B cell (primary cell): ENCODE data around the gene PCDH1. TPM values are rescaled to one million over a fixed set of nuclear protein-coding genes. Genes with fewer than 3 reads are reported as not detected.

ENCODE experiments used
- ATAC-seq: fragments of 200-7000 bp; cut with Tn5 transposase; one replicate; pipeline ENCODE4 v1.10.0; 2021; ENCODE audit warnings: low read depth, mild to moderate bottlenecking, moderate number of reproducible peaks, moderate library complexity
- CTCF ChIA-PET: fragments of 350-600 bp; sonication (Branson Sonifier 250); formaldehyde crosslinking; loops from one replicate; lab custom pipeline; 2021; ENCODE audit warnings: antibody characterized with exemption, inconsistent platforms; lab: Charles Lee
- POLR2A ChIA-PET: fragments of 350-600 bp; sonication (Branson Sonifier 250); formaldehyde crosslinking; loops from one replicate; lab custom pipeline; 2021; ENCODE audit warnings: antibody characterized with exemption; lab: Charles Lee
- DNase-seq: peaks from one replicate; pipeline ENCODE4 v3.0.0; 2013
- H2AFZ ChIP-seq: 2 replicates; pipeline ENCODE4 v1.6.1; 2012; ENCODE audit warnings: mild to moderate bottlenecking, low read depth, low read length; ENCODE audit not compliant: insufficient read depth, poor library complexity, severe bottlenecking
- H3K27ac ChIP-seq, 2 donors: 1 replicate in 1 of 2; 2 replicates in 1 of 2; pipeline ENCODE4 v1.5.1; 2012 to 2013; ENCODE audit warnings: low read length in 2 of 2, mild to moderate bottlenecking in 2 of 2, moderate library complexity in 1 of 2
- H3K27me3 ChIP-seq, 4 experiments: fragments of 200-600 bp in 1 of 4; sonication (generic) in 1 of 4; replicated peaks in 1 of 4; 1 replicate in 2 of 4; 2 replicates in 2 of 4; pipeline versions ENCODE4 v1.6.1 to v1.7.0; 2013 to 2016; ENCODE audit warnings: low read length in 3 of 4, mild to moderate bottlenecking in 2 of 4, mixed read lengths in 1 of 4, moderate library complexity in 1 of 4; ENCODE audit not compliant: insufficient read depth in 4 of 4, control insufficient read depth in 3 of 4; ENCODE audit errors: control extremely low read depth in 1 of 4
- H3K36me3 ChIP-seq, 2 experiments: replicated peaks in 1 of 2; 1 replicate in 1 of 2; 2 replicates in 1 of 2; pipeline versions ENCODE4 v1.6.1 to v1.7.1; 2013; ENCODE audit warnings: low read length in 1 of 2; ENCODE audit not compliant: insufficient read depth in 2 of 2, control insufficient read depth in 1 of 2; ENCODE audit errors: control extremely low read depth in 1 of 2, extremely low read depth in 1 of 2
- H3K4me1 ChIP-seq, 2 donors: fragments of 200-600 bp in 1 of 2; sonication (generic) in 1 of 2; 1 replicate in 1 of 2; 2 replicates in 1 of 2; pipeline versions ENCODE4 v1.5.1 to v1.6.1; 2013 to 2017; ENCODE audit warnings: low read length in 2 of 2; ENCODE audit not compliant: control insufficient read depth in 2 of 2, insufficient read depth in 2 of 2
- H3K4me2 ChIP-seq: replicated peaks from 2 replicates; pipeline ENCODE3; 2012; ENCODE audit warnings: mild to moderate bottlenecking, low read depth, low read length; ENCODE audit not compliant: poor library complexity, severe bottlenecking
- H3K4me3 ChIP-seq, 5 experiments: fragments of 200-600 bp in 1 of 5; sonication (generic) in 1 of 5; 1 replicate in 3 of 5; 2 replicates in 2 of 5; pipeline versions ENCODE4 v1.5.1 to v1.7.0; 2011 to 2016; ENCODE audit warnings: low read length in 4 of 5, mild to moderate bottlenecking in 4 of 5, low read depth in 2 of 5, control low read depth in 1 of 5, moderate library complexity in 1 of 5; ENCODE audit not compliant: insufficient read depth in 1 of 5; ENCODE audit errors: control extremely low read depth in 1 of 5, extremely low read depth in 1 of 5
- H3K79me2 ChIP-seq: fragments of 200-600 bp; sonication (generic); one replicate; pipeline ENCODE4 v1.6.0; 2016; ENCODE audit warnings: low read length; ENCODE audit not compliant: control insufficient read depth, insufficient read depth
- H3K9ac ChIP-seq: fragments of 200-600 bp; sonication (generic); 2 replicates; pipeline ENCODE4 v1.6.1; 2017; ENCODE audit warnings: mild to moderate bottlenecking, low read length, moderate library complexity
- H3K9me3 ChIP-seq, 3 donors: one replicate each; pipeline versions ENCODE4 v1.6.1 to v1.7.1; 2013; ENCODE audit warnings: low read length in 2 of 3; ENCODE audit not compliant: control insufficient read depth in 2 of 3, insufficient read depth in 1 of 3; ENCODE audit errors: control extremely low read depth in 1 of 3
- H4K20me1 ChIP-seq: 2 replicates; pipeline ENCODE4 v1.6.0; 2012; ENCODE audit warnings: mild to moderate bottlenecking, low read length; ENCODE audit not compliant: insufficient read depth, control insufficient read depth, poor library complexity, severe bottlenecking
- H3K27ac Mint-ChIP-seq: one replicate; pipeline ENCODE4 v1.8.0; 2021; ENCODE audit warnings: mixed read lengths
- H3K27me3 Mint-ChIP-seq: one replicate; pipeline ENCODE4 v1.8.0; 2021; ENCODE audit warnings: mixed read lengths
- H3K4me1 Mint-ChIP-seq: one replicate; pipeline ENCODE4 v1.8.0; 2021; ENCODE audit warnings: mixed read lengths
- H3K4me3 Mint-ChIP-seq: one replicate; pipeline ENCODE4 v1.8.0; 2021; ENCODE audit warnings: mixed read lengths
- H3K9me3 Mint-ChIP-seq: one replicate; pipeline ENCODE4 v1.8.0; 2022; ENCODE audit warnings: mixed read lengths; ENCODE audit not compliant: insufficient read depth
- EZH2 ChIP-seq: IDR thresholded peaks from 2 replicates; pipeline ENCODE4 v1.6.1; 2012; ENCODE audit warnings: borderline replicate concordance, low read depth, mild to moderate bottlenecking, moderate library complexity, low read length; ENCODE audit not compliant: insufficient read depth, poor library complexity, severe bottlenecking
- WGBS: methylation state at CpG from one replicate; pipeline ENCODE4 v1.1.5; 2013; ENCODE audit warnings: missing lambda C conversion rate; ENCODE audit not compliant: insufficient coverage; 5-methylcytosine and 5-hydroxymethylcytosine counted together
- intact Hi-C: fragments of 100-400 bp; cut with micrococcal nuclease; formaldehyde crosslinking; loops from one replicate; pipeline ENCODE4 v1.10.0; 2022
- polyA plus RNA-seq: library from polyadenylated mRNA; depleted of rRNA; stranded (reverse); fragments of >200 nt; gene quantifications from 2 replicates; pipeline ENCODE4 v1.2.3, GENCODE V29; 2012
- total RNA-seq, 2 donors: library from RNA; stranded (reverse); fragments of 120-200 nt in 1 of 2; gene quantifications; 1 replicate in 1 of 2; 2 replicates in 1 of 2; pipeline versions ENCODE4 v1.2.3 to v1.2.4, GENCODE V29; 2013 to 2022
- TF ChIP-seq, protein P1 (sequence below): fragments of 200-600 bp; IDR thresholded peaks from one replicate; pipeline ENCODE4 v1.8.0; 2022; ENCODE audit warnings: antibody characterized with exemption, mild to moderate bottlenecking

PCDH1 gene
- total and polyA plus RNA-seq, 2 donors (not counting 1 experiment from before 2014, with no cell fraction given), result 0.06 TPM; not detected in 1

DNA sequence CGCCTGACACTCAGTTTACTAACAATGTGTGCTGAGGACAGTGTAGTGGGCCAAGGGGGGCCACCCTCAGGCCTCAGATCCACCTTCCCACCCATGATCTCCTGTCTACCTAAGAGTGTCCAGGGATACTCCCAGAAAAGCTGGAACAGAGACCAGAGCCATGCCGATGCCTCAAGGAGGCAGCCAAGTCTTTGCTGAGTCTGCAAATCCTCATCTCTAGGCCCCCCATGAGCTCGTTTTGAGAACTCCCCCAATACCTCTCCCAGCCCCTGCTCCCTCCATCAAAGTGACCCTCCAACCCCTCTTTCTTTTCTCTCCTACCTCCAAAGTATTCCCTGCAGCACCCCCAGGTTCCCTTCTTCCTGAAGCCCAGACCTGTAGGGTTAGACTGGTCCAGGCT is 53.5 kb downstream of the PCDH1 start:
- H2AFZ ChIP-seq, result no peak overlapping the region
- ATAC-seq, result no peak
- no peaks in the 10 kb centered on the region for H3K4me1 ChIP-seq
- ChIA-PET CTCF (interaction anchor here (1.0 to 2.3 kb wide), 5 partner anchors 10 to 160 kb away, joined by 3 to 13 read pairs (median 5); partner anchors contain the start of gene PCDH1), POLR2A (no interaction called here)
- H3K27ac Mint-ChIP-seq, result no peak overlapping the region
- peaks cover 34% of the 10 kb centered on the region for H3K27me3 Mint-ChIP-seq
- H3K4me1 Mint-ChIP-seq, result no peaks in the 10 kb centered on the region
- H3K36me3 ChIP-seq, result no peaks in the 10 kb centered on the region
- DNase-seq, result no peak
- H3K9me3 Mint-ChIP-seq, result no peaks in the 10 kb centered on the region
- H3K4me2 ChIP-seq, result no peak overlapping the region
- intact Hi-C loops, result no loop called here
- H3K79me2 ChIP-seq, result no peaks in the 10 kb centered on the region
- no peak overlapping the region for H3K4me3 ChIP-seq
- 93% methylated on average over 2 of the region's 3 CpGs for WGBS
- H3K4me3 Mint-ChIP-seq, result no peak overlapping the region
- H3K27me3 ChIP-seq, result no peaks in the 10 kb centered on the region
- no peaks in the 10 kb centered on the region for H3K9me3 ChIP-seq
- no peaks in the 10 kb centered on the region for H4K20me1 ChIP-seq
- no peak overlapping the region for H3K27ac ChIP-seq
- no peak overlapping the region for H3K9ac ChIP-seq
- no peak for TF ChIP-seq EZH2
- TF ChIP-seq, protein P1, sequence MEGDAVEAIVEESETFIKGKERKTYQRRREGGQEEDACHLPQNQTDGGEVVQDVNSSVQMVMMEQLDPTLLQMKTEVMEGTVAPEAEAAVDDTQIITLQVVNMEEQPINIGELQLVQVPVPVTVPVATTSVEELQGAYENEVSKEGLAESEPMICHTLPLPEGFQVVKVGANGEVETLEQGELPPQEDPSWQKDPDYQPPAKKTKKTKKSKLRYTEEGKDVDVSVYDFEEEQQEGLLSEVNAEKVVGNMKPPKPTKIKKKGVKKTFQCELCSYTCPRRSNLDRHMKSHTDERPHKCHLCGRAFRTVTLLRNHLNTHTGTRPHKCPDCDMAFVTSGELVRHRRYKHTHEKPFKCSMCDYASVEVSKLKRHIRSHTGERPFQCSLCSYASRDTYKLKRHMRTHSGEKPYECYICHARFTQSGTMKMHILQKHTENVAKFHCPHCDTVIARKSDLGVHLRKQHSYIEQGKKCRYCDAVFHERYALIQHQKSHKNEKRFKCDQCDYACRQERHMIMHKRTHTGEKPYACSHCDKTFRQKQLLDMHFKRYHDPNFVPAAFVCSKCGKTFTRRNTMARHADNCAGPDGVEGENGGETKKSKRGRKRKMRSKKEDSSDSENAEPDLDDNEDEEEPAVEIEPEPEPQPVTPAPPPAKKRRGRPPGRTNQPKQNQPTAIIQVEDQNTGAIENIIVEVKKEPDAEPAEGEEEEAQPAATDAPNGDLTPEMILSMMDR, result no peak

DNA sequence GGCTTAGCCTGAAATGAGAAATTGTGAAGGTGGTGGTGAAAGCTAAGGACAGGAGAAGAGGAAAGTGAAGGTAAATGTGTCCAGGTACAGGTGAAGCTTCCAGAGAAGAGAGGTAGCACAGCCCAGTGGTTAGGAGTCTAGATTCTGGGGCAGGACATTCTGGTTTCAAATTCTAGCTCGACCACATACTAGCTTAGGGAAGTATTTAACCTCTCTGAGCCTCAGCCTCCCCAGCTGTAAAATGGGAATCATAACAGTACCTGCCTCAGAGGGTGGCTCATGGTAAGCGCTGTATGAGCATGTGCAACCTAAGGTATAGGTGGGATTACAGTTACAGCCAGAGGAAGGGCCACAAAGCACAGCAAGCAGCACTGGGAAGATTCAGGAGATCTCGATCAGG is 55.2 kb downstream of the PCDH1 start:
- no peak for TF ChIP-seq EZH2
- TF ChIP-seq, protein P1, result no peak
- no peaks in the 10 kb centered on the region for H3K27me3 ChIP-seq
- no peaks in the 10 kb centered on the region for H3K4me1 ChIP-seq
- no peaks in the 10 kb centered on the region for H3K79me2 ChIP-seq
- H2AFZ ChIP-seq, result no peak overlapping the region
- H3K27me3 Mint-ChIP-seq, result peaks cover 25% of the 10 kb centered on the region
- no peaks in the 10 kb centered on the region for H4K20me1 ChIP-seq
- 89% methylated on average over 2 of the region's 3 CpGs for WGBS
- H3K27ac Mint-ChIP-seq, result no peak overlapping the region
- no peak overlapping the region for H3K4me2 ChIP-seq
- no peak overlapping the region for H3K9ac ChIP-seq
- CTCF ChIA-PET, result interaction anchor here (1.0 to 1.2 kb wide), 2 partner anchors 9 to 24 kb away, joined by 3 read pairs; no protein-coding TSS in a partner anchor
- intact Hi-C loops, result no loop called here
- no peaks in the 10 kb centered on the region for H3K9me3 ChIP-seq
- H3K36me3 ChIP-seq, result no peaks in the 10 kb centered on the region
- no peaks in the 10 kb centered on the region for H3K4me1 Mint-ChIP-seq
- DNase-seq (no peak), ATAC-seq (no peak)
- no peaks in the 10 kb centered on the region for H3K9me3 Mint-ChIP-seq
- POLR2A ChIA-PET, result no interaction called here
- no peak overlapping the region for H3K27ac ChIP-seq
- H3K4me3 ChIP-seq, result no peak overlapping the region
- no peak overlapping the region for H3K4me3 Mint-ChIP-seq
